OCI-LY7 (cell line): ENCODE data around the gene KCNRG. TPM values are rescaled to one million over a fixed set of nuclear protein-coding genes. Genes with fewer than 3 reads are reported as not detected.

Experiments used
- BruUV-seq: library from RNA; stranded (reverse); fragments of 400-500 nt; replicated peaks from 2 replicates; lab custom pipeline; 2021; lab: Mats Ljungman, UMichigan
- CTCF ChIA-PET: fragments of 300-600 bp; sonication (Branson Sonifier 250); formaldehyde crosslinking; loops from one replicate; lab custom pipeline; 2022; ENCODE audit warnings: antibody characterized with exemption; ENCODE audit not compliant: unreplicated experiment; lab: Charles Lee
- POLR2A ChIA-PET: fragments of 300-600 bp; sonication (Branson Sonifier 250); formaldehyde crosslinking; loops from one replicate; lab custom pipeline; 2022; ENCODE audit warnings: antibody characterized with exemption; lab: Charles Lee
- DNase-seq: peaks from one replicate; pipeline ENCODE4 v3.0.0-alpha.2; 2015; ENCODE audit warnings: low spot score
- H2AFZ ChIP-seq: fragments of 200-600 bp; sonication (generic), shearing (Covaris generic); 2 replicates; pipeline ENCODE4 v1.6.1; 2014; ENCODE audit warnings: mild to moderate bottlenecking, antibody characterized with exemption, low read length, moderate library complexity
- H3K27ac ChIP-seq: fragments of 200-600 bp; sonication (generic); 2 replicates; pipeline ENCODE4 v1.5.1; 2014; ENCODE audit warnings: mixed run types, low read depth, mild to moderate bottlenecking, moderate library complexity, low read length, inconsistent platforms; ENCODE audit not compliant: poor library complexity, severe bottlenecking
- H3K36me3 ChIP-seq: fragments of 200-600 bp; sonication (generic); 2 replicates; pipeline ENCODE4 v1.6.1; 2014; ENCODE audit warnings: mild to moderate bottlenecking, antibody characterized with exemption, low read length, moderate library complexity, mixed read lengths; ENCODE audit not compliant: insufficient read depth
- H3K4me1 ChIP-seq: fragments of 200-600 bp; sonication (generic); 2 replicates; pipeline ENCODE4 v1.5.1; 2014; ENCODE audit warnings: mild to moderate bottlenecking, low read length; ENCODE audit not compliant: insufficient read depth, poor library complexity, severe bottlenecking
- H3K4me2 ChIP-seq: fragments of 200-600 bp; sonication (generic); 2 replicates; pipeline ENCODE4 v1.6.1; 2014; ENCODE audit warnings: mild to moderate bottlenecking, low read length
- H3K4me3 ChIP-seq: fragments of 200-600 bp; sonication (generic); 2 replicates; pipeline ENCODE4 v1.5.1; 2014; ENCODE audit warnings: mild to moderate bottlenecking, low read depth, low read length; ENCODE audit not compliant: poor library complexity, severe bottlenecking
- H3K79me2 ChIP-seq: fragments of 200-600 bp; sonication (generic); 2 replicates; pipeline ENCODE4 v1.6.1; 2016; ENCODE audit warnings: low read depth, mild to moderate bottlenecking, low read length, moderate library complexity, mixed read lengths; ENCODE audit not compliant: insufficient read depth
- H3K9me2 ChIP-seq: fragments of 200-600 bp; sonication (generic); 2 replicates; pipeline ENCODE4 v1.6.1; 2016; ENCODE audit warnings: mild to moderate bottlenecking, low read length, mixed read lengths; ENCODE audit not compliant: insufficient read depth
- H3K9me3 ChIP-seq: fragments of 200-600 bp; sonication (generic); 2 replicates; pipeline ENCODE4 v1.6.1; 2014; ENCODE audit warnings: mild to moderate bottlenecking, mixed run types, low read length, mixed read lengths
- H4K20me1 ChIP-seq: fragments of 200-600 bp; sonication (generic); 2 replicates; pipeline ENCODE4 v1.6.1; 2014; ENCODE audit warnings: mild to moderate bottlenecking, antibody characterized with exemption, low read length, moderate library complexity, mixed read lengths; ENCODE audit not compliant: insufficient read depth
- CTCF ChIP-seq: fragments of 200-600 bp; sonication (generic); conservative IDR thresholded peaks from 2 replicates; pipeline ENCODE4 v1.5.1; 2014; ENCODE audit warnings: mild to moderate bottlenecking, antibody characterized with exemption, low read length, moderate library complexity, mixed read lengths
- EZH2phosphoT487 ChIP-seq: fragments of 200-600 bp; sonication (generic); IDR thresholded peaks from 2 replicates; pipeline ENCODE4 v1.6.1; 2018; ENCODE audit warnings: low read depth, borderline replicate concordance, mild to moderate bottlenecking, mixed run types, antibody characterized with exemption, low read length, moderate library complexity, mixed read lengths
- intact Hi-C: fragments of 100-400 bp; cut with micrococcal nuclease; formaldehyde crosslinking; loops from one replicate; pipeline ENCODE4 v1.10.0; 2022; ENCODE audit not compliant: unreplicated experiment
- total RNA-seq, 2 experiments: library from RNA; depleted of rRNA in 1 of 2; stranded (reverse); fragments of >200 nt in 1 of 2; shearing (Covaris generic) in 1 of 2; gene quantifications; 2 replicates each; pipeline ENCODE4 v1.2.3, GENCODE V29; 2014 to 2022

Gene KCNRG
- total RNA-seq, 2 experiments from 2014 or later = 0.28 TPM; not detected in 1

- POLR2A ChIA-PET = interaction anchor here (1.5 kb wide), 1 partner anchor 13 kb away, joined by 3 read pairs; no protein-coding TSS in a partner anchor
- no peak overlapping the region for H3K4me3 ChIP-seq
- H3K4me1 ChIP-seq = no peaks in the 10 kb centered on the region
Observed at GRCh38 chr13:50016444-50016843, 1.2 kb downstream of the KCNRG start.

GRCh38 chr13:50017819-50018218 lies 2.6 kb downstream of the KCNRG start:
- no peak overlapping the region for H2AFZ ChIP-seq
- peaks cover 88% of the 10 kb centered on the region for H3K36me3 ChIP-seq
- no peak overlapping the region for H3K4me3 ChIP-seq
- POLR2A ChIA-PET = interaction anchor here (0.6 to 1.5 kb wide), 4 partner anchors 13 to 473 kb away, joined by 3 read pairs; no protein-coding TSS in a partner anchor
- no peaks in the 10 kb centered on the region for H3K9me3 ChIP-seq
- H3K4me1 ChIP-seq = no peaks in the 10 kb centered on the region
- intact Hi-C loops = loop anchor here (2.0 kb wide), 1 partner anchor 15 kb away; no protein-coding TSS in a partner anchor
- DNase-seq = no peak
- CTCF ChIA-PET = no interaction called here
- no peak overlapping the region for H3K4me2 ChIP-seq
- BruUV-seq = TSS peak; percentile 3
- TF ChIP-seq EZH2phosphoT487 (no peak), CTCF (no peak)
- no peaks in the 10 kb centered on the region; the same call in 1 of the 2 replicates for H3K79me2 ChIP-seq
- H3K9me2 ChIP-seq = no peaks in the 10 kb centered on the region
- H4K20me1 ChIP-seq = no peaks in the 10 kb centered on the region
- no peak overlapping the region for H3K27ac ChIP-seq

More at GRCh38 chr13:50016444-50016843, 1.2 kb downstream of the KCNRG start:
- H3K9me2 ChIP-seq = no peaks in the 10 kb centered on the region
- no TSS peak for BruUV-seq
- H3K36me3 ChIP-seq = peaks cover 88% of the 10 kb centered on the region
- H3K9me3 ChIP-seq = no peaks in the 10 kb centered on the region
- CTCF ChIA-PET = no interaction called here
- H3K27ac ChIP-seq = no peak overlapping the region
- no peak overlapping the region for H3K4me2 ChIP-seq
- no peaks in the 10 kb centered on the region; the same call in 1 of the 2 replicates for H3K79me2 ChIP-seq
- DNase-seq = no peak
- TF ChIP-seq CTCF (no peak), EZH2phosphoT487 (no peak)
- intact Hi-C loops = loop anchor here (2.0 kb wide), 1 partner anchor 14 kb away; no protein-coding TSS in a partner anchor
- H2AFZ ChIP-seq = no peak overlapping the region
- H4K20me1 ChIP-seq = no peaks in the 10 kb centered on the region

GRCh38 chr13:50025436-50025835 lies 10.2 kb downstream of the KCNRG start:
- BruUV-seq = TSS peak; percentile 18
- intact Hi-C loops = no loop called here
- ChIA-PET POLR2A (no interaction called here), CTCF (no interaction called here)
- Histone ChIP-seq H4K20me1 (peaks cover 4% of the 10 kb centered on the region; the same call in 1 of the 2 replicates), H3K4me1 (peaks cover 22% of the 10 kb centered on the region), H3K79me2 (no peaks in the 10 kb centered on the region), H3K4me2 (no peak overlapping the region), H3K36me3 (peaks cover 72% of the 10 kb centered on the region), H3K4me3 (no peak overlapping the region), H3K27ac (no peak overlapping the region), H2AFZ (no peak overlapping the region), H3K9me3 (no peaks in the 10 kb centered on the region), H3K9me2 (no peaks in the 10 kb centered on the region)
- no peak for DNase-seq
- TF ChIP-seq CTCF (no peak), EZH2phosphoT487 (no peak)
